Stimulated activated CD8-positive, alpha-beta memory T cell treated with anti-CD3 and anti-CD28 coated beads, Interleukin-4, amount 100 ng/mL, for 24 hours (primary cell): Measurements from ENCODE around the gene IFITM2.
"Not testable (repeated sequence)": the region's sequence is repeated elsewhere in the genome, so short reads cannot be mapped to it uniquely, and the experiment has no call there.

Experiments
- DNase-seq: peaks from one replicate; pipeline ENCODE4 v3.0.0-alpha.2; 2020; ENCODE audit warnings: low read depth

The IFITM2 gene

DNA sequence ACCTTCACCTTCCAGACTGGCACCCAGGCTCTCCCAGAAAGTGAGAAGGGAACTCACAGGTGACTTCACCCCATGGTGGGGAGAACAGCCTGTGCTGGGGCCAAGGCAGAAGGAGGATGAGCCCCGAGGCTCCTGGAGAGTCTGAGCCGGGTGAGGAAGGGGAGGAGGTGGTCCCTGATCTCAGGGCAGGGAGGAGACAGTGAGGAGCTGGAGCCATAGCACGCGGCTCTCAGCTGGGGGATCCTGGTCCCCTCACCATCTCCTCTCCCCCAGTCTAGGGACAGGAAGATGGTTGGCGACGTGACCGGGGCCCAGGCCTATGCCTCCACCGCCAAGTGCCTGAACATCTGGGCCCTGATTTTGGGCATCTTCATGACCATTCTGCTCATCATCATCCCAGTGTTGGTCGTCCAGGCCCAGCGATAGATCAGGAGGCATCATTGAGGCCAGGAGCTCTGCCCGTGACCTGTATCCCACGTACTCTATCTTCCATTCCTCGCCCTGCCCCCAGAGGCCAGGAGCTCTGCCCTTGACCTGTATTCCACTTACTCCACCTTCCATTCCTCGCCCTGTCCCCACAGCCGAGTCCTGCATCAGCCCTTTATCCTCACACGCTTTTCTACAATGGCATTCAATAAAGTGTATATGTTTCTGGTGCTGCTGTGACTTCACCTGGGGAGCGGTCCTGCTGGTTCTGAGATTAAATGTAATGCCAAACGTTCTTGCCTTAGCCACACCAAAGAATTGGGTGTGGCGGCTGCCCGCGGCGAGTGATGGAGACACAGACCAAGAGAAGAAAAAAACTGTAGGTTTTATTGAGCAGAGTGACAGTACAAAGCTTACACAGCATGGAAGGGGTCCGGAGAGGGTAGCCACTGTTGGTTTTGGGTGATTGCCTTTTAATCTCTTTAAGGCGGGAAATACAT lies 1.4 kb downstream of the IFITM2 start:
- not testable (repeated sequence) for DNase-seq

GRCh38 chr11:309979-310572 lies 2.5 kb downstream of the IFITM2 start:
- DNase-seq, result not testable (repeated sequence)

DNA sequence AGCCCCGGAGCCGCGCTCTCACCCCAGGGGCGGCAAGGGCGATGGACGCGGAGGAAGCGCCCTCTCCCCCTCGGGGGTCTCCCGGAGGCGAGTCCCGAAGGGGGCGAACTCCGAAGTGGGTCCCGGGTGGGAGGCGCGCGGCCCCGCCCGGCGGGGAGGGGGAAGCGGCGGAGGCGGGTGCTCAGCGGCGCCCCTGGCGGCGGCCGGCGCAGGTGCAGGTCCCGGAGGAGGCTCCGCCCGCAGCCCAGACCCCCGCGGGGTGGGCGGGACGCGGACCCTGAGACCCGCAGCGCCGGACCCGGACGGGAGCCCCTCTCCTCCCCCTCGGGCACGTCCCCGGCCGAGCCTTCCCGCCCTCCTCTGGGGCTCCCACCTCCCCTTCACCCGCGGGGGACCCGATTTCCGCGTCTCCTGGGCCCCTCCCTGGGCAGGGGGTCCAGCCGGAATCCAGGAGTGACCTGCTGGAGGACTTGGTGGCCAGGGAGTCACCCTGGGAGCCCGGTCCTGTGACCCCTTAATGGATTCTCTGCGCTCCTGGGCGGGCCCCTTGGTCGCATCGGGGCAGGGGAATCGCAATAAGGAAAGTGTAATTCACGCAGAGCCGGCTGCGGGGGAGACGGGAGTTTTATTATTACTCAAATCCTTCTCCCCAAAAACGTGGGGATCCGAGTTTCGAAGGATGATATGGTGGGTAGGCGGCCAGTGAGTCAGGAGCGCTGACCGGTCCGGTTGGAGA lies 3.6 kb downstream of the IFITM2 start:
- not testable (repeated sequence) for DNase-seq

- no peak for DNase-seq
Measured at GRCh38 chr11:312092-312816, 4.6 kb downstream of the IFITM2 start.

DNA sequence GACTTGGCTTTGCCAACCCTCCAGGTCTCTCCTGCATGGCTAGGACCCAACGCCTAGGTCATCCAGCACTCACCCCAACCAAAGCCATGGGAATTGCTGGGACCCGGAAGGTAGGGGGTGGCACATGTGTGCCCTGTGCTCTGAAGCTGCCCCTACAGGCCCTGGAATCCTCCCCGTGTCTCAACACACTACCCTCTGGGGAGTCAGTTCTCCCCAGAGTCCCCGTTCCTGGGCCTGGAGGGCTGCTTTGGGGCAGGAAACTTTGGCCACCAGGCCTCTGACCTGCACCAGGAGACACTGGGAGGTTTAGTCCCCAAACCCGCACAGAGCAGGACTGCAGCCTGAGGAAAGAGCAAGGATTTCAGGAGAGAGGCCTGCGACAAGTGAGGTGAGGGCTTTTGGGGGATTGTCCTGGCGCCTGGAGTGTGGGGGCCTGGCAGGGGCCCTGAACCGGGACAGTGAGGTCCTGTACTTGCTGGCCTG lies 5.7 kb downstream of the IFITM2 start:
- no peak for DNase-seq

GRCh38 chr11:313787-314553 lies 6.4 kb downstream of the IFITM2 start, which contains the start of gene IFITM1:
IFITM1 (plus strand) TSS chr11:314040; CDS start chr11:314171, 131 bp downstream.
- no peak for DNase-seq

- DNase-seq, result not testable (repeated sequence)
Measured at GRCh38 chr11:314554-314875, 6.9 kb downstream of the IFITM2 start.

DNA sequence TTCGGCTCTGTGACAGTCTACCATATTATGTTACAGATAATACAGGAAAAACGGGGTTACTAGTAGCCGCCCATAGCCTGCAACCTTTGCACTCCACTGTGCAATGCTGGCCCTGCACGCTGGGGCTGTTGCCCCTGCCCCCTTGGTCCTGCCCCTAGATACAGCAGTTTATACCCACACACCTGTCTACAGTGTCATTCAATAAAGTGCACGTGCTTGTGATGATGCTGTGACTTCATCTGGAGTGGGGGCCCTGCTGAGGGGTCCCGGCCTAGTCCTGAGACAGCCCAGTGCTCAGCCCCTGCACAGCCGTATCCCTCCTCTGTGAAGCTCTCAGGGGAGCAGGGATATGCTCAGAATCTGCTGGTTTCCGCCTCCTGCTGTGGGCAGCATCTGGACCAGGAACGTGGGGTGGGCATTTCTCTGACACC lies 7.5 kb downstream of the IFITM2 start:
- no peak for DNase-seq

GRCh38 chr11:315516-315994 lies 7.9 kb downstream of the IFITM2 start:
- DNase-seq, result no peak

GRCh38 chr11:316031-316701 lies 8.6 kb downstream of the IFITM2 start:
- no peak for DNase-seq

- DNase-seq, result no peak
Measured at GRCh38 chr11:316891-317301, 9.3 kb downstream of the IFITM2 start.

DNA sequence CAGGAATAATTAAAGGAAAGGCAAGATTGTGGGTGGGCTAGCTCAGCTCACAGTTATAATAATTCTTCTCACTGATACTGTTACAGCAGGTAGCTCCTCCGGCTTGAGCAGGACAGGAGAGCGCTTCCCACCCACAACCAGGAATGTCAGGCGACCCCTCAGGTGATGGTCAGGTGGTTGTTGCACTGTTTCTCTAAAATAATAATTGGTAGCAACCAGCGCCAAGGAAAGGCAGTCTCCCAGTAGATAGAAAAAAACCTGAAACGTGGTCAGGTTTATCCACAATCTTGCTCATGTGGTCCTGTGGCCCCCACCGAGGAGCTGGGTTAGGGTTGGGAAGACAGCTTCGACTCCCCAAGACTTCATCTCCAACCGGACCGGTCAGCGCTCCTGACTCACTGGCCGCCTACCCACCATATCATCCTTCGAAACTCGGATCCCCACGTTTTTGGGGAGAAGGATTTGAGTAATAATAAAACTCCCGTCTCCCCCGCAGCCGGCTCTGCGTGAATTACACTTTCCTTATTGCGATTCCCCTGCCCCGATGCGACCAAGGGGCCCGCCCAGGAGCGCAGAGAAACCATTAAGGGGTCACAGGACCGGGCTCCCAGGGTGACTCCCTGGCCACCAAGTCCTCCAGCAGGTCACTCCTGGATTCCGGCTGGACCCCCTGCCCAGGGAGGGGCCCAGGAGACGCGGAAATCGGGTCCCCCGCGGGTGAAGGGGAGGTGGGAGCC lies 10.2 kb downstream of the IFITM2 start:
- DNase-seq, result not testable (repeated sequence)

- DNase-seq, result not testable (repeated sequence)
Measured at GRCh38 chr11:318405-319120, 10.9 kb downstream of the IFITM2 start.

GRCh38 chr11:319121-319887 lies 11.7 kb downstream of the IFITM2 start:
- DNase-seq, result not testable (repeated sequence)

DNA sequence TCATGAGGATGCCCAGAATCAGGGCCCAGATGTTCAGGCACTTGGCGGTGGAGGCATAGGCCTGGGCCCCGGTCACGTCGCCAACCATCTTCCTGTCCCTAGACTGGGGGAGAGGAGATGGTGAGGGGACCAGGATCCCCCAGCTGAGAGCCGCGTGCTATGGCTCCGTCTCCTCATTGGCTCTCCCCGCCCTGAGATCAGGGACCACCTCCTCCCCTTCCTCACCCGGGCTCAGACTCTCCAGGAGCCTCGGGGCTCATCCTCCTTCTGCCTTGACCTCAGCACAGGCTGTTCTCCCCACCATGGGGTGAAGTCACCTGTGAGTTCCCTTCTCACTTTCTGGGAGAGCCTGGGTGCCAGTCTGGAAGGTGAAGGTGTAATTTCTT lies 12.3 kb downstream of the IFITM2 start:
- not testable (repeated sequence) for DNase-seq

DNA sequence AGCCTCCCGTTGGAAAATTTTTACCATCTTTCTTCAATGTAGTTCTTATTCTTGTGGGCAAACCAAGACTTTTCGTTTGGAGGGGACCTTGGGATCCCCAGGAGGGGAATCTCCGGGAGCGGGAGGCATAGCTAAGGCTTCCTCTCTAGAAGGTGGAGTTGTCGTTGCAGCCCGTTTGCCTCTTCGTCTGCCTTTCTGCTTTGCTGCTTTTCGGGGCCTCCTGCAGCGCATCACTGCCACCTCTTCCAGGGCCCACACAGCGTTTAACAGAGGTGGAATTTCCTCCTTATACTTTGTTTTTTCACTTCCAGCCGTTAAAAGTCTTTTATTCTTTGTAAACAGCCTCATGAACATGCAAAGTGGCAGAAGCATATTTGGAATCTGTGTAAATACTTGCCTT lies 16.5 kb downstream of the IFITM2 start:
- no peak for DNase-seq

DNA sequence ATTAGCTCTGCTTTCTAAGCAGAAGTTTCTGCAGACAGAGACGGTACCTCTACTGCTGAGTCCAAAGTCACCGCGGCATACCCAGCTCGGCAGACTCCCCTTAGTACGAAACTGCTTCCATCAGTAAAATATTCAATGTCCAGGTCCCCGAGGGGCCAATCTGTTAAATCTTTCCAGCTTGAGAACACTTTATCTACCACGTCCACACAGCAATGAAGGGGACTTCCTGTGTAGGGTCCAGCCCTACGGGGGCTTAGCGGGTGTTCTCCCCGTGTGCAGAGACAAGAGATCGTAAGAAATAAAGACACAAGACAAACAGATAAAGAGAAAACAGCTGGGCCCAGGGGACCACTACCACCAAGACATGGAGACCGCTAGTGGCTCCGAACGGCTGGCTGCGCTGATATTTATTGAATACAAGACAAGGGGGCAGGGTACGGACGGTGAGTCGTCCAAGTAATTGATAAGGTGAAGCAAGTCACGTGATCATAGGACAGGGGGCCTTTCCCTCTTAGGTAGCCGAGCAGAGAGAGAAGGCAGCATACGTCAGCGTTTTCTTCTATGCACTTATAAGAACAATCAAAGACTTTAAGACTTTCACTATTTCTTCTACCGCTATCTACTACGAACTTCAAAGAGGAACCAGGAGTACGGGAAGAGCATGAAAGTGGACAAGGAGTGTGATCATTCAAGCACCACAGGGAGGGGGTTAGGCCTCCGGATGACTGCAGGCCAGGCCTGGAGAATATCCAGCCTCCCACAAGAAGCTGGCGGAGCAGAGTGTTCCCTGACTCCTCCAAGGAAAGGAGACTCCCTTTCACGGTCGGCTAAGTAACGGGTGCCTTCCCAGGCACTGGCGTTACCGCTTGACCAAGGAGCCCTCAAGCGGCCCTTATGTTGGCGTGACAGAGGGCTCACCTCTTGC lies 17.2 kb downstream of the IFITM2 start:
- DNase-seq, result not testable (repeated sequence)
